A549 (cell line): ENCODE measurements around the gene RAP1GDS1.

Experiments used
- BHLHE40 ChIP-seq: IDR thresholded peaks from 2 replicates; pipeline ENCODE4 v1.6.1; 2012; ENCODE audit warnings: low read depth, low read length, inconsistent platforms
- CEBPB ChIP-seq, 2 experiments: fragments of >200 bp in 1 of 2; sonication (Bioruptor Twin) in 1 of 2; formaldehyde crosslinking in 1 of 2; IDR thresholded peaks; 2 replicates each; pipeline ENCODE4 v1.6.1; 2012 to 2016
- CTCF ChIP-seq: fragments of >200 bp; sonication (Bioruptor Twin); formaldehyde crosslinking; IDR thresholded peaks from 3 replicates; pipeline ENCODE4 v1.5.1; 2016
- EHMT2 ChIP-seq: fragments of 200-600 bp; sonication (generic); IDR thresholded peaks from 2 replicates; pipeline ENCODE4 v1.6.1; 2016; ENCODE audit warnings: antibody characterized with exemption, low read depth, mild to moderate bottlenecking, moderate library complexity
- EP300 ChIP-seq, 2 experiments: fragments of >200 bp; sonication (Bioruptor Twin); formaldehyde crosslinking; IDR thresholded peaks; 2 replicates in 1 of 2; 3 replicates in 1 of 2; pipeline ENCODE4 v1.6.1; 2016 to 2017
- HMGXB4 ChIP-seq: fragments of 250-450 bp; sonication (Bioruptor Pico); IDR thresholded peaks from 2 replicates; pipeline ENCODE4 v1.5.0; 2021; ENCODE audit warnings: mild to moderate bottlenecking, moderate library complexity, borderline replicate concordance
- MAFK ChIP-seq: fragments of 450-650 bp; IDR thresholded peaks from 2 replicates; pipeline ENCODE4 v1.6.1; 2014; ENCODE audit not compliant: partially characterized antibody
- MAX ChIP-seq: IDR thresholded peaks from 2 replicates; pipeline ENCODE4 v1.6.1; 2012
- MYC ChIP-seq: IDR thresholded peaks from 2 replicates; pipeline ENCODE4 v1.6.1; 2012; ENCODE audit warnings: mild to moderate bottlenecking, inconsistent platforms, low read length, improper control_type of control experiment, borderline replicate concordance
- POLR2A ChIP-seq: IDR thresholded peaks from 2 replicates; pipeline ENCODE4 v1.6.1; 2012; ENCODE audit warnings: mild to moderate bottlenecking, low read length
- POLR2AphosphoS2 ChIP-seq: conservative IDR thresholded peaks from 2 replicates; pipeline ENCODE4 v1.6.1; 2012; ENCODE audit warnings: low read length, improper control_type of control experiment, inconsistent platforms
- RFX5 ChIP-seq: fragments of 450-650 bp; IDR thresholded peaks from 2 replicates; pipeline ENCODE4 v1.7.1; 2014; ENCODE audit warnings: antibody characterized with exemption, mild to moderate bottlenecking, moderate library complexity
- USF2 ChIP-seq: fragments of 450-650 bp; IDR thresholded peaks from 2 replicates; pipeline ENCODE4 v1.6.1; 2014; ENCODE audit warnings: antibody characterized with exemption

- no peak for TF ChIP-seq CTCF
- TF ChIP-seq CEBPB (IDR thresholded peaks at IDR 0.05) = no peak
- TF ChIP-seq MYC = no peak
- TF ChIP-seq MAX = no peak
- no peak for TF ChIP-seq USF2
- TF ChIP-seq EHMT2 = no peak
- no peak for TF ChIP-seq POLR2A
- no peak for TF ChIP-seq HMGXB4 (CRISPR knock-in tag)
- TF ChIP-seq RFX5 = no peak
- TF ChIP-seq BHLHE40 = no peak
- TF ChIP-seq EP300 (IDR thresholded peaks at IDR 0.05) = no peak
- no peak for TF ChIP-seq POLR2AphosphoS2
- no peak for TF ChIP-seq MAFK
These were observed 36.8 kb downstream of the RAP1GDS1 start for GRCh38 chr4:98298022-98298421.
